GM21381 (cell line): ENCODE results near the gene PSRC1.

Experiments used
- ATAC-seq: cut with Tn5 transposase; IDR thresholded peaks from one replicate; pipeline ENCODE4 v1.9.1; 2021; ENCODE audit warnings: mild to moderate bottlenecking, moderate library complexity; ENCODE audit not compliant: unreplicated experiment

The PSRC1 gene

GRCh38 chr1:109248797-109249629 lies 33.9 kb downstream of the PSRC1 start, which contains the start of gene CELSR2:
TSS of gene CELSR2 (plus strand) at chr1:109249539. CDS start at chr1:109250080, 541 bp downstream.
- peak; percentile 78 for ATAC-seq

DNA sequence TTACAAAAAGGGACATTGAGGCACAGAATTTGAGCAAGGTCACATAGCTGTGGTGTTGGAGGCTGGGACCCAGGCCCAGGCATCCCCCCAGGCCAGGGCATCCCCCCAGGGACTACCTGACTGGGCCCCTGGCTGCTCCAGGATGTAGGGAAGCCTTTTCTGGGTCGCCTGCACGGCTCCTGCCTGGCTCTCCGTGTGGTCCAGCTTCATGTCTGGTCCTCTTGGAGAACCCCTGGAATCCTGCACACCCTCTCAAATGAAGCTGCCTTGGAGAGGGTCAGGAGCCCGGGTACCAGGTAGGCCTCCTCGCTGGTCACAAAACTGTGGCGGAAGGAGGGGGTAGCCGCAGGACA lies 34.5 kb downstream of the PSRC1 start:
- ATAC-seq = no peak

GRCh38 chr1:109247401-109248365 lies 35.3 kb downstream of the PSRC1 start:
- ATAC-seq = no peak

GRCh38 chr1:109246141-109246551 lies 36.8 kb downstream of the PSRC1 start:
- no peak for ATAC-seq

- ATAC-seq = no peak
Measured at GRCh38 chr1:109243860-109244552, 38.9 kb downstream of the PSRC1 start.

DNA sequence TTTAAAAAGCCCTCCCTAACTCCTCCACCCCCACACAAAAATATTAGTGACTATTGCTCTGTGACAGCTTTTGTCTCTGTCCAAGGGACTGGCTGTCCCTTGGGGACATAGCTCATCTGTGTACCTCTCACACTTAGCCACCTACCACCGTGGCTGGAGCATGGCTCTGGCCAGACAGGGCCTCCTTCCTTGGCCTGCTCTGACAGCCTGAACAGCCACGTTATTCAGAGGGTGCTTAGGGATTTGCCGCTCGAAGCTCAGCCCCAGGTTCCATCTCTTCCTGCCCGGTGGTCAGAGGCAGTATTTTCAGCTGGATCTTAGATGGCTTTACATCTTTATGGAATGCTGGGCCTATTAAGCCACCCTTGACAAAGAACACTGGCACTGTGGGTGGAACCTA lies 39.7 kb downstream of the PSRC1 start:
- ATAC-seq = no peak

DNA sequence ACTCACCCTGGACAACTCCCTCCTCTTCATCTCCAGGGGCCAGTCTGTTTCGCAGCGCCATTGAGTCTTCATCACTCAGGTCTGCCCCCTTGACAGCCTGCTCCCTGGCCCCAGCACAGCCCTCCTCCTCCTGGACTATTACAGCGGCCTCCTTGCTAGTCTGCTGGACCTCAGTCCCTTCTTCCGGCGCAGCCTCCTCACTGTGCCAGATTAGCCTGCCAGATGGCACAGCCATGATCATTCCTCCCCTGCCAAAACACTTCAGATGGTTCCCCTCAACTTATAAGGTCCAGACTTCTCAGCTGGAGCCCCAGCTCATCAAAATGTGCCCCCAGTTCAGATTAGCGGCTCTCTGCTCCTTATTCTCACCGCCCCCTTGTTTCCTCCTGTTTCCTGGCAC lies 40.6 kb downstream of the PSRC1 start:
- no peak for ATAC-seq

DNA sequence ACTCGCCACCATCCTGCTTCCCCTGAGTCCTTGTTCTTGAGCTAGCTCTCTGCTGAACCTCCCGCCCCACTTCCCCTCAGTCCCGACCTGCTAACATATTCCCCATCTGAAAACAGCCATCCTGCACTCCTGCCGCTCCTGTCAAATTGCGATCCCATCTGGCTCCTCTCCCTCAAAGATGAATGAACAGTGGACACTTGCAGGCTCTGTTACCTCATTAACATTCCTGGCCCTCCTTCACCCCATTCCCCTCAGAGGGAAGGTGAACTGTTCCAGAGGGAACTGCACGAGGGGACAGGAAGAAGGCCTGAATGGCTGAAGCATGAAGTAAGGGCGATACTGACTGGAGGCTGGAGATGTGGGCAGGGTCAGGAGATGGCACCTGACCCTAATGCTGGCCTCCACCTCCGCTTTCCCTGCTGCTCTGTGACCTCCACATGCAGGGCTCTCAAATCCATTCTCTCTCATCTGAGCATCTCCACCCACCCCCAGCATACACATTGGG lies 41.1 kb downstream of the PSRC1 start:
- ATAC-seq = no peak

DNA sequence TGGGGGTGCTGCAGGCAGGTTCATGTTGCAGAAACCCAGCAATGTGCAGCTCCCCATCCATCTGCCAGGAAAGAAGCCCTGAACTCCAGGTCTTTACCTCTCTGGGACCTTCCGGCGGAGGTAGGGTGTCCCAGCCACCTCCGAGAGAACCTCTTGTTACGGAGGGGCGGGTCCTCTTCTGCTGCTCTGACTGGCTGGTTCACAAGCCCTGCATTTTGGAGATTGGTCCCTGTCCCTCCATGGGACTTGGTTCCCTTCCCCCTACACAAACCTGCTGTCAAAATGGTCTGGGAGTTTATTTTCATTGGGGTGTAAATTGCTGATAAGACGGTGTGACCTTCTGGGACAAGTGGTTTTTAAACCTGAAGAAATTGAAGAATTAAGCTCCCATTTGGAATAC lies 41.6 kb downstream of the PSRC1 start:
- no peak for ATAC-seq

DNA sequence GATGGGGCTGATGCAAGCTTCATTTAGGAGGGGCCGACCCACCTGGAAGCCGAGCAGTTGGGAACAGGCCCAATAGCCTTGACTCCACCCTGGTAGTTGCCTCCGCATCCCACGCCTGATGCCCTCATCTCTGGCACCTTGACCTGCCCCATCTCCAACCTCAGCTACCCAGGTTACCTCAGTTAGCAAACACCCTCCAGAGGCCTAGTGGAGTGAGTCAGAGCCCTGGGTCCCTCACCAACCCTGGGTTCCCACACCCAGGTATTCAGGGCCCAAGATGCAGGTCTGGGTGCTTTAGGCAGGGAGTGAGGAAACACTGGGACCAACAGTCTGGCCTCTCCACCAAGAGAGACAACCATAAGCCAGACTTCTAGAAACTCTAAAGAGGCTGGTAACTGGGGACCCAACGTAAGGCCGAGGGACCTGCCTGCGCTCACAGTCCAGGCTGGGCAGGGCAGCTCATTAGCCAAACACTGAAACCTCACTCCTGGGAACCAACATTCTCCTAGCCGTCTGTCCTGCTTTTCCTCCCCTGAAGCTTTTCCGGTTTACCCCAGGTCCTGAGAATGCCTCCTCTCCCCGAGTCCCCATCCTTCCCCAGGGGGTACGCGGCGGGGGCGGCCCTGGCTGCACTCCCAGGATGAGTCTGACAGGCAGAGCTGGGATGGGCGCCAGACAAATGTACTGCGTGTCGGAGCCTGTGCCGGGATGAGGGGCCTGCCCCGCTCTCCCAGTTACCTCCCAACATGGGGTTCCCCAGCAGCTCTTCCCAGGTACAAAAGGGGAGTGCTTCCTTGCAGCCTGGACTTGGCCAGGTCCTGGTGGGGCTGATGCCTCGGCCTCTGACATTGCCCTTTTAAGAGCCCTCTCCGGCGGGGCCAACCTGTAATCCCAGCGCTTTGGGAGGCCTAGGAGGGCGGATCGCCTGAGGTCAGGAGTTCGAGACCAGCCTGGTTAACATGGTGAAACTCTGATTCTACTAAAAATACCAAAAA lies 42.5 kb downstream of the PSRC1 start:
- no peak for ATAC-seq

GRCh38 chr1:109239409-109240068 lies 43.4 kb downstream of the PSRC1 start:
- ATAC-seq = peak; percentile 56

DNA sequence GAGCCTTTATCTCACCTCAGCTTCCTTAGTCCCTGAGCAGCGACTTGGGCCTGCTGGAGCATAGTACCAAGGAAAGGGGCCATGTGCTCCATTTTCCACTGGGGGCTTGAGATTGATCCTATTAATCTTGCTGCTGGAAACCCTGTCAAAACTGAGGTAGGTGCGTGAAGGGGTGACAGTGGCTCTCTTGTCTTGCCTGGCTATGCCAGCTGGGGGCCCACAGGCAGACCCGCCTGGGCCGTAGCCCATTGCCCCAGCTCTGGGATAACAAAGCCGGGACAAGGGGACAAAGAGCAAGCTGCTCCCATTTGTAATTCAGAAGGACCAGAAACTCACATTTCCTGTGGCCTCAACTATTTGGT lies 43.9 kb downstream of the PSRC1 start:
- ATAC-seq = no peak

- no peak for ATAC-seq
Measured at GRCh38 chr1:109238382-109238781, 44.6 kb downstream of the PSRC1 start.

DNA sequence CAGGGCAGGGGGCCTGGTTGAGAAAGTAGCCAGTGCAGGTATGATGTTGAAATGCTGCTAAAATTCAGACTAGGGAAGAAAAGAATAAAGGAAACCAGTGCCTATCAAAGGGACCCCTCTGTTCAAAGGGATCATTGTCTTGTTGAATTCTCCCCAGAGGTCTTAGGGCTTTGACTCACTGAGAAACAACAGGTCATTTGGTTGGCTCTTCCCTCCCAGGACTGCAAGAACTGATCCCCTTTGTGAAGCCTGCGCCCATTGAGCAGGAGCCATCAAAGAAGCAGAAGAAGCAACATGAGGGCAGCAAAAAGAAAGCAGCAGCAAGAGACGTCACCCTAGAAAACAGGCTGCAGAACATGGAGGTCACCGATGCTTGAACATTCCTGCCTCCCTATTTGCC lies 45.4 kb downstream of the PSRC1 start:
- ATAC-seq = no peak

- ATAC-seq = no peak
Measured at GRCh38 chr1:109235137-109235536, 47.8 kb downstream of the PSRC1 start.

GRCh38 chr1:109231066-109231465 lies 51.9 kb downstream of the PSRC1 start:
- ATAC-seq = no peak
